Ovary (tissue), 9 donors: ENCODE measurements around the gene LRMDA. TPM values are rescaled to one million over a fixed set of nuclear protein-coding genes. Genes with fewer than 3 reads are reported as not detected.

ENCODE experiments used
- DNase-seq, 5 donors: peaks; one replicate each; pipeline ENCODE4 v3.0.0-alpha.2; 2019 to 2020
- H3K27ac ChIP-seq, 2 donors: fragments of 200-600 bp; one replicate each; pipeline versions ENCODE4 v1.5.1 to v1.8.0; 2019 to 2022
- H3K27me3 ChIP-seq: fragments of 200-600 bp; one replicate; pipeline ENCODE4 v1.8.0; 2022
- H3K36me3 ChIP-seq: fragments of 200-600 bp; sonication (generic); one replicate; pipeline ENCODE4 v1.5.1; 2019
- H3K4me1 ChIP-seq: one replicate; pipeline ENCODE4 v1.8.1; 2013; ENCODE audit warnings: mild to moderate bottlenecking, moderate library complexity; ENCODE audit not compliant: insufficient read depth
- H3K4me3 ChIP-seq: fragments of 200-600 bp; sonication (generic); one replicate; pipeline ENCODE4 v1.5.1; 2017
- H3K9me3 ChIP-seq, 2 donors: fragments of 200-600 bp in 1 of 2; sonication (generic) in 1 of 2; one replicate each; pipeline versions ENCODE4 v1.5.1 to v1.8.1; 2013 to 2019; ENCODE audit warnings: mild to moderate bottlenecking in 1 of 2, moderate library complexity in 1 of 2
- CTCF ChIP-seq, 3 donors: fragments of 450-650 bp in 2 of 3; fragments of 200-600 bp in 1 of 3; IDR thresholded peaks; one replicate each; pipeline versions ENCODE4 v1.5.1 to v1.8.0; 2016 to 2022; ENCODE audit warnings: antibody characterized with exemption in 3 of 3, mild to moderate bottlenecking in 1 of 3
- EP300 ChIP-seq: sonication (generic); formaldehyde crosslinking; IDR thresholded peaks from one replicate; pipeline ENCODE4 v1.6.1; 2017; ENCODE audit warnings: antibody characterized with exemption
- POLR2A ChIP-seq: fragments of 450-650 bp; IDR thresholded peaks from one replicate; pipeline ENCODE4 v1.6.1; 2017; ENCODE audit warnings: antibody characterized with exemption, mild to moderate bottlenecking, moderate library complexity
- WGBS, 3 donors: extraction: QIAGEN DNeasy Blood & Tissue Kit in 1 of 3; methylation state at CpG; one replicate each; pipeline versions ENCODE4 v1.1.5 to v1.1.7; 2013 to 2017; 5-methylcytosine and 5-hydroxymethylcytosine counted together
- intact Hi-C, 4 donors: fragments of 100-400 bp; cut with DNase I; formaldehyde crosslinking; loops; one replicate each; pipeline versions ENCODE4 v1.11.0 to v1.15.1; 2022 to 2023
- polyA plus RNA-seq, 2 donors: library from polyadenylated mRNA; stranded (reverse); fragments of 200-250 nt in 1 of 2; fragments of 350-450 nt in 1 of 2; fragmentation: Illumina TruSeq in 1 of 2; extraction: RNeasy Lipid Tissue Mini Kit (QIAGEN cat#74804) in 1 of 2; gene quantifications; one replicate each; pipeline ENCODE4 v1.2.3, GENCODE V29; 2013 to 2014
- total RNA-seq, 7 donors: library from RNA; depleted of rRNA in 2 of 7; stranded (reverse); fragments of >200 nt in 2 of 7; fragmentation: NEBNext Ultra II Directional in 3 of 7; extraction: Animal tissue kit (Norgen Biotek cat#: 25700) in 3 of 7; gene quantifications; one replicate each; pipeline versions ENCODE4 v1.1.0 to v1.2.4, GENCODE V29; 2016 to 2023
- donor health status: DM: no; HTN: no; CAD: no; lungs with moderate emphysema.
- donor health status: DM: no; HTN: no; CAD: no.
- donor health status: Bipolar disorder and iron deficiency.
- donor health status: DM: yes; HTN: yes; CAD: no.
- donor health status: DM: no; HTN: no; CAD: no.
- donor health status: DM: yes; HTN: yes; CAD: no.

The LRMDA gene
- total and polyA plus RNA-seq, 9 donors, result 14.8 to 30.7 (median 22.9) TPM

GRCh38 chr10:75647675-75648074 lies 216.3 kb downstream of the LRMDA start:
- Histone ChIP-seq H3K4me3 (no peak overlapping the region), H3K36me3 (no peaks in the 10 kb centered on the region), H3K27me3 (no peaks in the 10 kb centered on the region), H3K4me1 (peaks cover 4% of the 10 kb centered on the region), H3K9me3 (no peaks in the 10 kb centered on the region), H3K27ac (no peak overlapping the region)
- no peak for DNase-seq
- 93 to 97% (median 96%) methylated on average over 3 of the region's 3 CpGs for WGBS, 3 donors
- TF ChIP-seq EP300, result no peak
- TF ChIP-seq CTCF (IDR thresholded peaks at IDR 0.05), result no peak
- no peak for TF ChIP-seq POLR2A
- intact Hi-C loops, result no loop called here

- WGBS, 3 donors, result 90 to 92% (median 90%) methylated on average over 3 of the region's 3 CpGs
- Histone ChIP-seq H3K27ac (no peak overlapping the region), H3K4me1 (peaks cover 6% of the 10 kb centered on the region), H3K36me3 (no peaks in the 10 kb centered on the region), H3K9me3 (no peaks in the 10 kb centered on the region), H3K4me3 (no peak overlapping the region), H3K27me3 (no peaks in the 10 kb centered on the region)
- intact Hi-C loops, result no loop called here
- TF ChIP-seq CTCF (IDR thresholded peaks at IDR 0.05), result no peak
- TF ChIP-seq EP300, result no peak
- no peak for TF ChIP-seq POLR2A
- DNase-seq, result no peak
Observed at GRCh38 chr10:75648351-75648750, 216.9 kb downstream of the LRMDA start.

GRCh38 chr10:75648854-75649253 lies 217.4 kb downstream of the LRMDA start:
- no peaks in the 10 kb centered on the region for H3K27me3 ChIP-seq

GRCh38 chr10:75649466-75649865 lies 218.0 kb downstream of the LRMDA start:
- peaks cover 6% of the 10 kb centered on the region for H3K4me1 ChIP-seq
- H3K27me3 ChIP-seq, result no peaks in the 10 kb centered on the region

More at GRCh38 chr10:75648854-75649253, 217.4 kb downstream of the LRMDA start:
- no peaks in the 10 kb centered on the region for H3K36me3 ChIP-seq
- TF ChIP-seq EP300 (no peak), POLR2A (no peak), CTCF (IDR thresholded peaks at IDR 0.05) (no peak)
- DNase-seq, result no peak
- WGBS, 3 donors, result 90 to 93% (median 90%) methylated on average over 2 of the region's 2 CpGs
- H3K27ac ChIP-seq, result no peak overlapping the region
- H3K9me3 ChIP-seq, result no peaks in the 10 kb centered on the region
- intact Hi-C loops, result no loop called here
- H3K4me1 ChIP-seq, result peaks cover 6% of the 10 kb centered on the region
- H3K4me3 ChIP-seq, result no peak overlapping the region

More at GRCh38 chr10:75649466-75649865, 218.0 kb downstream of the LRMDA start:
- no peak overlapping the region for H3K27ac ChIP-seq
- H3K36me3 ChIP-seq, result no peaks in the 10 kb centered on the region
- DNase-seq, result no peak
- H3K9me3 ChIP-seq, result no peaks in the 10 kb centered on the region
- TF ChIP-seq CTCF (IDR thresholded peaks at IDR 0.05) (no peak), EP300 (no peak), POLR2A (no peak)
- 86 to 92% (median 91%) methylated on average over 1 of the region's 1 CpG for WGBS, 3 donors
- intact Hi-C loops, result no loop called here
- no peak overlapping the region for H3K4me3 ChIP-seq
